NCI-H187 (cell line): ENCODE data around the gene SLC47A1.
"Not testable (repeated sequence)": the region's sequence is repeated elsewhere in the genome, so short reads cannot be mapped to it uniquely, and the experiment has no call there.

ENCODE experiments used
- DNase-seq, 2 experiments: peaks; one replicate each; lab custom pipeline; 2025; lab: John Stamatoyannopoulos, UW

The SLC47A1 gene

GRCh38 chr17:19519388-19520291 lies 14.0 kb upstream of the SLC47A1 start:
- DNase-seq, result not testable (repeated sequence)

GRCh38 chr17:19520641-19521040 lies 13.0 kb upstream of the SLC47A1 start:
- no peak for DNase-seq

- DNase-seq, result no peak
Measured at GRCh38 chr17:19523690-19524089, 10.0 kb upstream of the SLC47A1 start.

- DNase-seq, result not testable (repeated sequence)
Measured at GRCh38 chr17:19526950-19527349, 6.7 kb upstream of the SLC47A1 start.

GRCh38 chr17:19531780-19532501 lies 1.7 kb upstream of the SLC47A1 start:
- DNase-seq, result no peak

GRCh38 chr17:19533036-19533717 lies 477 bp upstream of the SLC47A1 start:
- no peak for DNase-seq

GRCh38 chr17:19534562-19535149 lies 1.0 kb downstream of the SLC47A1 start:
- no peak for DNase-seq

- DNase-seq, result no peak
Measured at GRCh38 chr17:19537111-19537510, 3.5 kb downstream of the SLC47A1 start.

GRCh38 chr17:19538095-19539039 lies 4.7 kb downstream of the SLC47A1 start:
- no peak for DNase-seq

- no peak for DNase-seq
Measured at GRCh38 chr17:19539040-19539399, 5.4 kb downstream of the SLC47A1 start.

- no peak for DNase-seq
Measured at GRCh38 chr17:19539841-19540311, 6.2 kb downstream of the SLC47A1 start.

GRCh38 chr17:19540706-19541370 lies 7.2 kb downstream of the SLC47A1 start:
- no peak for DNase-seq

GRCh38 chr17:19541445-19541844 lies 7.8 kb downstream of the SLC47A1 start:
- DNase-seq, result no peak

GRCh38 chr17:19542247-19542646 lies 8.6 kb downstream of the SLC47A1 start:
- no peak for DNase-seq

GRCh38 chr17:19544366-19544765 lies 10.7 kb downstream of the SLC47A1 start:
- no peak for DNase-seq

- DNase-seq, result no peak
Measured at GRCh38 chr17:19546289-19547065, 12.8 kb downstream of the SLC47A1 start.

- no peak for DNase-seq
Measured at GRCh38 chr17:19549746-19550623, 16.3 kb downstream of the SLC47A1 start.

- DNase-seq, result no peak
Measured at GRCh38 chr17:19551165-19551564, 17.5 kb downstream of the SLC47A1 start.
